HG02885 (cell line): ENCODE measurements around the gene B3GALT5.
A peak's percentile ranks its signal among the peaks of the same experiment; 100 is the strongest.

Experiments
- ATAC-seq: cut with Tn5 transposase; IDR thresholded peaks from one replicate; pipeline ENCODE4 v1.9.1; 2021; ENCODE audit warnings: mild to moderate bottlenecking; ENCODE audit not compliant: unreplicated experiment, poor library complexity

Gene B3GALT5

DNA sequence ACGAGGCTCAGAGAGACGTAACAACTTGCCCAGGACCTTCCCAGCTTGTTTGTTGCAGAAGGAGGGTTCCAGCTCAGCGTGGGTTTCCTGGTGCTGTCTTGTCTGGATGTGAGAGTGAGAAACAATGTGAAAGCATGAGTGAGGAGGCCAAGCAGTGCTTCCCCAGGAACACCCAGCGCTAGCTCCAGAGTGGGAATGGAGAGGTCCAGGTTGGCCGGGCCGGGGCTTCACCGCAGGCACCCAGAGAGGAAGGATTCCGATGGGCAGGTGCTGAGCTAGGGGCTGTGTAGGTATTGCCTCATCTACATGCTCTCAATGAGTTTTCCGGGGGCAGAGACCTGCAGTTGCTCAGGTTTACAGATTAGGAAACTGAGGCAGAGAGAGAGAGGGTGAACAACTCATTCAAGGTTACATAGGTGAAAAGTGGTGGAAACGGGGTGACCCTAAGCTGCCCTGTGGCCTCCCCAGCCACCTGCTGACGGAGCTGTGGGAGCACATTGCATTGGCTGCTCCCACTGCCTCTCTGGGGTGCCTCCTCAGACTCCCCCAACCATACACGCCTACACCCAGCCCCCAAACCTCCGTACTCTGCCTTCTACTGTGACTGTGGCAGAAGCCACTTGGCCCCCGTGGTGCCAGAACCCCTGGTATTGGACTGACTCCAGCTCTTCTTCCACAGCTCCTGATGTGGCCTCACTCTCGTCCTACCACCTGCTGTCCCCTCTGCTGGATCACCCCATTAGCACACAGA, 51.2 kb downstream of the B3GALT5 start:
- ATAC-seq: no peak

DNA sequence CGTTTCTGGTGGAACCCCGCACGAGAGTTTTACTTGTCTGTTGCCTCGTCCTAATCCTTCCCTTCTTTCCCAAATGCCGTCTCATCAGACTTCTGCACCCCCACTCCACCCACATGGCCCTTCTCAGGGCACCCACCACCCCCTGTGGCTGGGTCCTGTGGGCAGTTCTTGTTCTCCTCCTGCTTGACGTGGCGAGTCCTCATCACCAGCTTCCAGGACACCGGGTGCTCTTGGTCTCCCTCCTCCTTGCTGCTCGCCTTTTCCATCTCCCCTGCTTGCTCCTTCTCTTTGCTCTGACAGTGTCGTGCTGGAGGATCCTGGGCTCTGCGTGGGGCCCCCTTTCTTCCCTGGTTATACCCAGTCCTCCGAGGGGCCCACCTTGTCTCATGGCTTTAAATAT, 51.8 kb downstream of the B3GALT5 start:
- no peak for ATAC-seq

GRCh38 chr21:39666026-39666425, 53.3 kb downstream of the B3GALT5 start:
- ATAC-seq: no peak

DNA sequence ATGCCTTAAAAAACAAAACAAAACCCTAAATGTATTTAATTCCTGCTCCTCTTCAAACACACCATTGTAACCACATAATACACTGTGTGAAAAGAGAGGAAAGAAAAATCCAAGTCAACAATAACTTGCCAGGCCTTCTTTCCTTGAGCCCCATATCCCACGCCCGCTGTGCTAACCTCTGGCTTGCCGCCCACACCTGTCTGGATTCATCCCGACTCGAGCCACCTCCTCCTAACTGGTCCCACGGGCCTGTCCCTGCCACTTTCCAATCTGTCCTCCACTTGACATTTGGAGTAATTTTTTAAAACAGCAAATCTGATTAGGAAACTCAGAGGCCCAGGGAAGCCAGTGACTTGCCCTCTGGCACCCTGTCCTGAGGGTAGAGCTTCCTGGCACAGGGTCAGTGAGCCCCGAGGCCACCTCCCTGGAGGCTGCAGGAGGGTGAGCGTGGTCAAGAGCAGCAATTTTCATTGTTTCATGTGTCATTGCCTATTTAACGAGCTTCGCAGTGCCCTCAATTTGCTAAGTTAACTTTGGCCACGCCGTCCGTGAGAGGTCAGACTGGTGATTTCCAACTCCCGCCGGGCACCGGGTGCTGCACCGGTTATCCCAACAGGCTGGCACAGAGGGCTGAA, 54.1 kb downstream of the B3GALT5 start:
- ATAC-seq: no peak

DNA sequence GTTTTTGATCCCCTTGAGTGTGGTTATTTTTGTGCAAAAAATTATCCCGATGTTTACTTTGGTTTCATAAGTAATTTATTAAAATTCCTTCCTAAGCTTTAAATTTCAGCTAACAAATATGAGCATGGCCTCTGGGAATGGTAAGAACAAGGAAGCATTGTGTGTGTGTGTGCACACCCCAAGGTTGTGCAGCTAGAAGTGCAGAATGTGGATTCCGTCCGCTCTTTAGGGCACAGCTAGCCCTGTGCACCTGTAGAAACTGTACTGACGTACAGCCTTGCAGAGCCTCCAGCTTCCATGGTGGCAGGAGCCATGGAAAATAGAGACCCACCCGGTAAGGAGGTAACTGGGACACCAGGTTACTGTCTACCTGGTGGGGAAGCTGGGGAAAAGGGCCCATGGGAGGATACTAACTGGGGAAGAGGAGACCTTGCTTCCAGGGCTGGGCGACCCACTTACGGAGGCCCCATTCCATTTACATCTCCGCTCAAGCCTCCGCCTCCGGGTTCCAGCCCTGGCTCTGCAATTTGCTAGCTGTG, 54.7 kb downstream of the B3GALT5 start:
- no peak for ATAC-seq

DNA sequence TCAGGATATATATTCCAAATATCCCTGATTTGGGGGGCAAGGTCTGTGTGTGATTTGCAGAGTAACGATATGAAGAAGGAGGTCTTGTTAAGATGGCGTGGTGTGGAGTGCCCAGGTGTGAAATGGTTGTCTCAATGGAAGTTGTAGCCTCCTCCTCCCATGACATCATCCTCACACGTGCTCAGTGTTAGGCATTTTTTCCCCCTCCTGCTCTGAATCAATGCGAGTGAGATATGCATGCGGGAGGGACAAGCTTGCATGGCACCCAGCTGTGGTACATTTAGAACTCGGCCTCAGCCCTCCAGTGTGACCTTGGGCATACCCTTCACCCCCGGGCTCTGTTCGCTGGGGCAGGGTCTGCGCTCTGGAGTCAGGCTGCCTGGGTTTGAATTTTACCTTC, 55.6 kb downstream of the B3GALT5 start:
- no peak for ATAC-seq

DNA sequence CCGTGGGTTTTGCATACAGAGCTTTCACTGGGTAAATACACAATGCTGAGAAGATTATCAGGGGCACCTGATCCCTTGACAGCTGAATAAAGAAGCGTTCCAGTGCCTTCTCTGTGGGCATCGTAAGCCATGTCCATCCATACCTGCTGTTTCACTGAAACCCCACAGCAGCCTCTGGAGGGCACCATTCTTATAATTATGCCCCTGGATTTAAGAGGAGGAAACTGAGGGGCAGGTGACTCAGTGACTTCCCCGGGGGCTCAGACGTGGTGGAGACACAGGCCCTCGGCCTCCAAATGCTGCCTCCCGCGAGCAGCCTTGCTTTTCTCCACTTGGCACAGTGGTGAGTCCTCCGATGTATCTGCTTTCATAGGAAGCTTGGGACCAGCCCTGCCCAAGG, 56.7 kb downstream of the B3GALT5 start:
- ATAC-seq: no peak

- ATAC-seq: no peak
Measured at GRCh38 chr21:39669976-39670661, 57.4 kb downstream of the B3GALT5 start.

DNA sequence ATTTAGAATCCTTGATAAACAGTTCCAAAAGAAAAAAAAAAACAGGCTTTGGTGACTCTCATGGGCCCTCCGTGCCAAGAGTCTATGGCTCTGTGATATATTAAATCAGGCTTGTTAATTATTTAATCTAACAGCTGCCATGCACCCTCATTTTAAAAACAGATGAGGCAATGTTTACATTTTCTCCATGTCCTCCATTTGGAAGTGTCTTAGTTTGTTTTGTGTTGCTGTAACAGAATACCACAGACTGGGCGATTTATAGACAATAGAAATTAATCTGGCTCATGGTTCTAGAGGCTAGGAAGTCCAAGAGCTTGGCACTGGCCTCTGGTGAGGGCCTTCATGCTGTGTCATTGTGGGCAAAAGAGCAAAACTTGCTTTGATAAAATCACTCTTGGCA, 58.0 kb downstream of the B3GALT5 start:
- ATAC-seq: no peak

- no peak for ATAC-seq
Measured at GRCh38 chr21:39671986-39672385, 59.2 kb downstream of the B3GALT5 start.

- ATAC-seq: no peak
Measured at GRCh38 chr21:39673163-39673562, 60.4 kb downstream of the B3GALT5 start.

DNA sequence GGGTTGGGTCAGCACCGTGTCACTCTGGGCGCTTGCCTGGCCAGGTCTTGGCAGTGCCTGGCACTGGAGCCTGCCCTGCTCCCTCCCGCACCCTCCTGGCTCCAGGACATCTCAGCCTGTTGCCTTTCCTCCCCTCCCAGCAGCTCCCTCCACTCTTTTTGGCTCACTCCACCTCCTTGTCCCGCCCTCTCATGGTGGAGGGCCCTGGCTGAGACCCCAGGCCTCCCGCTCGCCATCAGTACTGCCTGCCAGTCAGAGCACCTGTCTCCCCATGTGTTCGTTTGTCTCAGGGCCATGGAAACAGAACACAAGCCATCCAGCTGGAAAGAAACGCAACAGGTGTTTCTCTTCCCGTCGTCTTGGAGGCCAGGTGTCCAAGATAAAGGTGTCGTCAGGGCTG, 61.0 kb downstream of the B3GALT5 start:
- no peak for ATAC-seq

GRCh38 chr21:39674801-39675200, 62.1 kb downstream of the B3GALT5 start:
- ATAC-seq: no peak

- ATAC-seq: no peak
Measured at GRCh38 chr21:39675590-39675989, 62.9 kb downstream of the B3GALT5 start.

GRCh38 chr21:39675993-39676661, 63.4 kb downstream of the B3GALT5 start:
- ATAC-seq: peak; percentile 87

GRCh38 chr21:39680216-39680615, 67.5 kb downstream of the B3GALT5 start:
- no peak for ATAC-seq

DNA sequence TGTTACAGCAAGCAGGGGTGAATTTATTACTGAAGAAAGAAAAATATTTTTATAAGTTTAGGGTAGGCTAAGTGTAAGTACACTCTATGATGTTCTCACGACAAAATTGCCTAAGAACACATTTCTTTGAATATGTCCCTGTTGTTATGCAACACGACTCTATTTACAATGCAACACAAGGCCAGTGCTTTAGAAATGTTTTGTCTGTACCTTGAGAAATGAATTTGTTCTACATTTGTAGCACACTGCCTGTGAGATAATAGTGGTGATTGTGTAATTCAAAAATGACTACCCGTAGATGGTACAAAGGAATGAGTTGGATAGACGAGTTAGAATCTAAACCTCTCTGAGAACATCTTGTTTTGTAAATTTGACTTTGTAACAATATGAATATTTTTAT, 68.5 kb downstream of the B3GALT5 start:
- no peak for ATAC-seq

DNA sequence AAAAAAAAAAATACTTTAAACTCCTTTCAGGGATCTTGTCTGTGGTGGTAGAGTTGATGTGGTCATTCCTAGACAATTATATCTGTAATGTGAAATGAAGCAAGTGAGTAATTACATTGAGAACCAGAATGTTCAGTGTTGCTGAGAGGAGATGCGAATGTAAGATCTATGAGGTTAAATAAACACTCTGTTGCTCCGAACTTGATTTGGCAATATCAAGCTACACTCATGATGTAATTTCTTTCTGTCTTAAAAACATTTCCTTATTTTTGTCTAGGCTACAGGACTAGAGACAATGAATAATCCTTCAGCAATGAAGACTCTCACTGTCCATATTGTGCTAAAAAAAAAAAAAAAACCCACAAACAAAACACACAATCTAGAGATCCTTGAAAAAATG, 69.1 kb downstream of the B3GALT5 start:
- no peak for ATAC-seq

DNA sequence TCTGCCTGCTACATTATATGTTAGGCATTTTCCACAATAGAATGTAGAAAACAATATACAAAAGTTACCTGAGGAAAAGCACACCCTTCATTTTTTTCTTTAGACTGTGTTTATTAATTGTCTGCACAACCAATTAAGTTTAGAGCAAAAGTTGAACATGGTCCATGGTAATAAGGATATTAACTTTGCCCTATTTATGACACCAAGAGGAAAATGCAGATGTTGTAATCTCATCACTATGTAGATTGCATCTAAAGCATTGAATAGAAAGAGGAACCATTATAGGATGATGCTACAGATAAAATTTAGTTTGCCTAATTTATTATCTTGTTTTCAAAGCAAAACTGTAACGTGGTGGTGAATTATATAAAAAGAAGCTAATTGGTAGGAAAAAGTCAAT, 72.5 kb downstream of the B3GALT5 start:
- ATAC-seq: no peak

GRCh38 chr21:39685991-39686390, 73.3 kb downstream of the B3GALT5 start:
- no peak for ATAC-seq
